Measurements from ENCODE around the gene CD47. TPM values are rescaled to one million over a fixed set of nuclear protein-coding genes. Genes with fewer than 3 reads are reported as not detected.

The CD47 gene
- total RNA-seq, 1 donor from 2014 or later, result 102 TPM

- no peak overlapping the region for H3K4me3 ChIP-seq
- H3K27me3 ChIP-seq, result no peaks in the 10 kb centered on the region
- no peaks in the 10 kb centered on the region for H3K9me3 ChIP-seq (ENCODE audit: low read depth)
- H3K36me3 ChIP-seq, result no peaks in the 10 kb centered on the region
- H3K4me1 ChIP-seq, result peaks cover 18% of the 10 kb centered on the region
- no peak overlapping the region for H3K9ac ChIP-seq
- no peak overlapping the region for H2AFZ ChIP-seq (replicated peaks)
- H3K27me3 Mint-ChIP-seq (ENCODE audit: insufficient read depth, low read depth), result no peaks in the 10 kb centered on the region
- no peaks in the 10 kb centered on the region for H3K9me3 Mint-ChIP-seq
- H3K4me2 ChIP-seq, result no peak overlapping the region
- TF ChIP-seq EZH2 (IDR thresholded peaks at IDR 0.05) (no peak), CTCF (IDR thresholded peaks at IDR 0.05) (no peak), EZH2phosphoT487 (IDR thresholded peaks at IDR 0.05) (no peak)
- no peak overlapping the region for H3K27ac ChIP-seq
- no peak overlapping the region for H3K27ac Mint-ChIP-seq
- H3K79me2 ChIP-seq (ENCODE audit: low read depth), result no peaks in the 10 kb centered on the region
- no peaks in the 10 kb centered on the region for H3F3A ChIP-seq (ENCODE audit: low read depth)
- H3K36me3 Mint-ChIP-seq, result peaks cover 5% of the 10 kb centered on the region
- no peaks in the 10 kb centered on the region for H4K20me1 ChIP-seq (ENCODE audit: low read depth)
- peaks cover 35% of the 10 kb centered on the region for H3K4me1 Mint-ChIP-seq
- no peak for DNase-seq (ENCODE audit: low spot score)
- no peak overlapping the region for H3K4me3 Mint-ChIP-seq
Measured at GRCh38 chr3:108041253-108041652, 49.6 kb downstream of the CD47 start.

GRCh38 chr3:108037770-108038169, 53.1 kb downstream of the CD47 start:
- no peaks in the 10 kb centered on the region for H3K9me3 ChIP-seq (ENCODE audit: low read depth)
- no peaks in the 10 kb centered on the region for H3K36me3 Mint-ChIP-seq
- H3K27ac Mint-ChIP-seq, result no peak overlapping the region
- H3K4me1 Mint-ChIP-seq, result peaks cover 39% of the 10 kb centered on the region
- no peak overlapping the region for H3K9ac ChIP-seq
- H3K9me3 Mint-ChIP-seq, result no peaks in the 10 kb centered on the region
- no peaks in the 10 kb centered on the region for H3K36me3 ChIP-seq
- H3K27ac ChIP-seq, result no peak overlapping the region
- H3K27me3 Mint-ChIP-seq (ENCODE audit: insufficient read depth, low read depth), result no peaks in the 10 kb centered on the region
- H3K79me2 ChIP-seq (ENCODE audit: low read depth), result no peaks in the 10 kb centered on the region
- no peaks in the 10 kb centered on the region for H3K27me3 ChIP-seq
- no peak for TF ChIP-seq EZH2 (IDR thresholded peaks at IDR 0.05)
- TF ChIP-seq EZH2phosphoT487 (IDR thresholded peaks at IDR 0.05), result no peak
- DNase-seq (ENCODE audit: low spot score), result no peak
- H2AFZ ChIP-seq (replicated peaks), result no peak overlapping the region
- H3F3A ChIP-seq (ENCODE audit: low read depth), result no peaks in the 10 kb centered on the region
- H3K4me3 ChIP-seq, result no peak overlapping the region
- peaks cover 9% of the 10 kb centered on the region for H3K4me1 ChIP-seq
- no peak overlapping the region for H3K4me3 Mint-ChIP-seq
- H3K4me2 ChIP-seq, result peak overlapping the region; percentile 8
- H4K20me1 ChIP-seq (ENCODE audit: low read depth), result no peaks in the 10 kb centered on the region

GRCh38 chr3:108036984-108037741, 53.7 kb downstream of the CD47 start:
- H3K4me3 Mint-ChIP-seq, result no peak overlapping the region
- no peak overlapping the region for H3K4me3 ChIP-seq
- H3K9ac ChIP-seq, result no peak overlapping the region
- H4K20me1 ChIP-seq (ENCODE audit: low read depth), result no peaks in the 10 kb centered on the region
- peaks cover 37% of the 10 kb centered on the region for H3K4me1 Mint-ChIP-seq
- peaks cover 9% of the 10 kb centered on the region for H3K4me1 ChIP-seq
- H3K27me3 ChIP-seq, result no peaks in the 10 kb centered on the region
- no peaks in the 10 kb centered on the region for H3K9me3 Mint-ChIP-seq
- H3K9me3 ChIP-seq (ENCODE audit: low read depth), result no peaks in the 10 kb centered on the region
- H3K79me2 ChIP-seq (ENCODE audit: low read depth), result no peaks in the 10 kb centered on the region
- H3K27ac Mint-ChIP-seq, result no peak overlapping the region
- H3K36me3 ChIP-seq, result no peaks in the 10 kb centered on the region
- peak overlapping the region; percentile 8 for H3K4me2 ChIP-seq
- H3K27me3 Mint-ChIP-seq (ENCODE audit: insufficient read depth, low read depth), result peaks cover 4% of the 10 kb centered on the region
- no peaks in the 10 kb centered on the region for H3K36me3 Mint-ChIP-seq
- no peaks in the 10 kb centered on the region for H3F3A ChIP-seq (ENCODE audit: low read depth)
- no peak for DNase-seq (ENCODE audit: low spot score)
- no peak overlapping the region for H2AFZ ChIP-seq (replicated peaks)
- TF ChIP-seq EZH2 (IDR thresholded peaks at IDR 0.05) (no peak), CTCF (IDR thresholded peaks at IDR 0.05) (no peak), EZH2phosphoT487 (IDR thresholded peaks at IDR 0.05) (no peak)
- no peak overlapping the region for H3K27ac ChIP-seq

GRCh38 chr3:108036401-108036800, 54.4 kb downstream of the CD47 start:
- H3K4me1 ChIP-seq, result peaks cover 9% of the 10 kb centered on the region
- no peaks in the 10 kb centered on the region for H3K79me2 ChIP-seq (ENCODE audit: low read depth)
- no peaks in the 10 kb centered on the region for H3K27me3 ChIP-seq
- TF ChIP-seq EZH2 (IDR thresholded peaks at IDR 0.05) (no peak), CTCF (IDR thresholded peaks at IDR 0.05) (no peak), EZH2phosphoT487 (IDR thresholded peaks at IDR 0.05) (no peak)
- DNase-seq (ENCODE audit: low spot score), result no peak
- H3K4me3 ChIP-seq, result no peak overlapping the region
- H3F3A ChIP-seq (ENCODE audit: low read depth), result no peaks in the 10 kb centered on the region
- H3K27ac Mint-ChIP-seq, result no peak overlapping the region
- no peak overlapping the region for H3K27ac ChIP-seq
- H3K4me1 Mint-ChIP-seq, result peaks cover 34% of the 10 kb centered on the region
- H3K36me3 Mint-ChIP-seq, result no peaks in the 10 kb centered on the region
- no peak overlapping the region for H3K4me3 Mint-ChIP-seq
- H4K20me1 ChIP-seq (ENCODE audit: low read depth), result no peaks in the 10 kb centered on the region
- no peaks in the 10 kb centered on the region for H3K36me3 ChIP-seq
- no peaks in the 10 kb centered on the region for H3K9me3 Mint-ChIP-seq
- H3K4me2 ChIP-seq, result no peak overlapping the region
- H2AFZ ChIP-seq (replicated peaks), result no peak overlapping the region
- no peaks in the 10 kb centered on the region for H3K9me3 ChIP-seq (ENCODE audit: low read depth)
- H3K27me3 Mint-ChIP-seq (ENCODE audit: insufficient read depth, low read depth), result peaks cover 7% of the 10 kb centered on the region
- no peak overlapping the region for H3K9ac ChIP-seq
